ENCODE data around the gene IL22RA1.

DNA sequence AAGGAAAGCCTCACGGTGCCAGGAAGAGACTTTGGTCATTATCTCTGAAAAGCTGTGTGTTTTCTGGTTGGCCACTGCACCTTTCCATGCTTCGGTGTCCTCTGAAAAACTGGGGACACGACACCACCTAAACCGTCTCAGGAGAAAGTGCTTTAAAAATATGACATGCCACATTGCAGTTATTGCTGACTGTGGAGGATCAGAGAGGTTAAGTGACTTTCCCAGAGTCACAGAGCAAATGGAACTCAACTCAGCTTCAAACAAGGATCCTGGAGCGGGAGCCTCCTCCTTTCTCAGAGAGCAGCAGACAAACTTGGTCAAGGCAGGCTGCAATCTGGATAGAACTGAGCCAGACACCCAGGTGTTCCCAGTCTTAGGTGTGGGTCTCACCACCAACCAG is 44.8 kb downstream of the IL22RA1 start:
- TF ChIP-seq, protein P1, sequence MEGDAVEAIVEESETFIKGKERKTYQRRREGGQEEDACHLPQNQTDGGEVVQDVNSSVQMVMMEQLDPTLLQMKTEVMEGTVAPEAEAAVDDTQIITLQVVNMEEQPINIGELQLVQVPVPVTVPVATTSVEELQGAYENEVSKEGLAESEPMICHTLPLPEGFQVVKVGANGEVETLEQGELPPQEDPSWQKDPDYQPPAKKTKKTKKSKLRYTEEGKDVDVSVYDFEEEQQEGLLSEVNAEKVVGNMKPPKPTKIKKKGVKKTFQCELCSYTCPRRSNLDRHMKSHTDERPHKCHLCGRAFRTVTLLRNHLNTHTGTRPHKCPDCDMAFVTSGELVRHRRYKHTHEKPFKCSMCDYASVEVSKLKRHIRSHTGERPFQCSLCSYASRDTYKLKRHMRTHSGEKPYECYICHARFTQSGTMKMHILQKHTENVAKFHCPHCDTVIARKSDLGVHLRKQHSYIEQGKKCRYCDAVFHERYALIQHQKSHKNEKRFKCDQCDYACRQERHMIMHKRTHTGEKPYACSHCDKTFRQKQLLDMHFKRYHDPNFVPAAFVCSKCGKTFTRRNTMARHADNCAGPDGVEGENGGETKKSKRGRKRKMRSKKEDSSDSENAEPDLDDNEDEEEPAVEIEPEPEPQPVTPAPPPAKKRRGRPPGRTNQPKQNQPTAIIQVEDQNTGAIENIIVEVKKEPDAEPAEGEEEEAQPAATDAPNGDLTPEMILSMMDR (IDR thresholded peaks at IDR 0.05), result no peak
- TF ChIP-seq ZFX (IDR thresholded peaks at IDR 0.05; ENCODE audit: borderline replicate concordance), result no peak

Measured in 22Rv1 (cell line).